ENCODE measurements around the gene DEFB124.

DEFB124 gene

GRCh38 chr20:31474758-31475427 is at the start of gene DEFB124, which contains the start of gene REM1:
Gene DEFB124 (minus strand): TSS chr20:31475127. CDS start chr20:31473013, 2,114 bp downstream.
Gene REM1 (plus strand): TSS chr20:31475288. CDS start chr20:31476446, 1,158 bp downstream.
- TF ChIP-seq CTCF (IDR thresholded peaks at IDR 0.05): no peak

GRCh38 chr20:31523361-31524283 is 48.7 kb upstream of the DEFB124 start:
- no peak for TF ChIP-seq CTCF (IDR thresholded peaks at IDR 0.05)

GRCh38 chr20:31522731-31523130 is 47.8 kb upstream of the DEFB124 start:
- TF ChIP-seq CTCF (IDR thresholded peaks at IDR 0.05): no peak

- peak; percentile 46; the same call in 1 of the 2 replicates for TF ChIP-seq CTCF (IDR thresholded peaks at IDR 0.05)
Observed at GRCh38 chr20:31517373-31517772, 42.4 kb upstream of the DEFB124 start.

- no peak for TF ChIP-seq CTCF (IDR thresholded peaks at IDR 0.05)
Observed at GRCh38 chr20:31516651-31517050, 41.7 kb upstream of the DEFB124 start.

- TF ChIP-seq CTCF (IDR thresholded peaks at IDR 0.05): no peak
Observed at GRCh38 chr20:31516166-31516565, 41.2 kb upstream of the DEFB124 start.

- TF ChIP-seq CTCF (IDR thresholded peaks at IDR 0.05): no peak
Observed at GRCh38 chr20:31515775-31516107, 40.8 kb upstream of the DEFB124 start.
